Cardiac muscle cell (in vitro differentiated cells and primary cell): ENCODE measurements around the gene RAE1. TPM values are rescaled to one million over a fixed set of nuclear protein-coding genes. Genes with fewer than 3 reads are reported as not detected.

Experiments used
- DNase-seq, 2 donors: peaks; one replicate each; pipeline versions ENCODE4 v3.0.0 to v3.0.0-alpha.2; 2010 to 2017; ENCODE audit warnings: low read depth in 1 of 2, low spot score in 1 of 2
- H3K27ac ChIP-seq: fragments of 200-600 bp; sonication (generic); 2 replicates; pipeline ENCODE4 v1.5.1; 2016
- H3K27me3 ChIP-seq: fragments of 200-600 bp; sonication (generic); 2 replicates; pipeline ENCODE4 v1.6.0; 2016; ENCODE audit warnings: control low read depth
- H3K36me3 ChIP-seq: fragments of 200-600 bp; sonication (generic); 2 replicates; pipeline ENCODE4 v1.5.1; 2016; ENCODE audit warnings: control low read depth
- H3K4me1 ChIP-seq: fragments of 200-600 bp; sonication (generic); 2 replicates; pipeline ENCODE4 v1.8.1; 2017; ENCODE audit warnings: low read depth, mild to moderate bottlenecking, mixed run types
- H3K4me3 ChIP-seq: fragments of 200-600 bp; sonication (generic); 2 replicates; pipeline ENCODE4 v1.5.1; 2016; ENCODE audit warnings: mild to moderate bottlenecking
- H3K9me3 ChIP-seq: fragments of 200-600 bp; sonication (generic); 2 replicates; pipeline ENCODE4 v1.5.1; 2017; ENCODE audit warnings: low read depth, mild to moderate bottlenecking, control low read depth
- polyA plus RNA-seq: library from polyadenylated mRNA; unstranded; fragments of >200 nt; fragmentation: Nextera tagmentation; extraction: Ambion mirVana; gene quantifications from 2 replicates; pipeline ENCODE4 v1.2.1, GENCODE V29; 2016
- total RNA-seq: library from RNA; depleted of rRNA; stranded (reverse); fragments of >200 nt; gene quantifications from 2 replicates; pipeline ENCODE4 v1.2.3, GENCODE V29; 2016
- TF ChIP-seq, protein P1 (sequence below): IDR thresholded peaks from 2 replicates; pipeline ENCODE4 v1.5.1; 2012; ENCODE audit warnings: low read depth, mild to moderate bottlenecking, low read length

The RAE1 gene
- total and polyA plus RNA-seq, 2 experiments from 2014 or later: 34.2 to 72.4 TPM

DNA sequence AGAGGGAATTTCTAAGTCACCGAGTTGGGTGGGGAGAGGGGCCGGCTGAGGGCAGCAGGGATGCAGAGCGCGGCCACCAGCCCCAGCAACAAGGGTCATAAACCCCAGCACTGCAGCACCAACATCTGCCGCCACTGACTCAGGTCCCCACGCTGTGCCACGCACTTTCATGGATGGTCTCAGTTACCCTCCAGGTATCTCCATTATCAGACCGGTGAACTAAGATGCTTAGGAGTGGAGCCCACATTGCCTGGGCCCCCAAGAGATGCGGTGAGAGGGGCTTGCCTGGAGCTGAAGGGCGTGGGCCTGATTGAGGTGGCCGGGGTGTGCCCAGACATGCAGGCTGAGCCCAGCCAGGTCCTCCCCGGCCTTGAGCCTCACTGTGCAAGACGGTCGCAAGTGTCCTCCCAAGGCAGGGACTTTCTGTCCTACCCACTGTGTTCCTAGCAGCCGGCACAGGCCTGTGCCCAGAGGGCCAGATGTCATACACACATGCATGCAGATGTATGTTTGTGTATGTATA lies 59.4 kb downstream of the RAE1 start:
- Histone ChIP-seq H3K27ac (peak overlapping the region; percentile 93), H3K4me1 (peaks cover 65% of the 10 kb centered on the region), H3K4me3 (no peak overlapping the region), H3K27me3 (no peaks in the 10 kb centered on the region), H3K9me3 (no peaks in the 10 kb centered on the region), H3K36me3 (peaks cover 35% of the 10 kb centered on the region)
- TF ChIP-seq, protein P1, sequence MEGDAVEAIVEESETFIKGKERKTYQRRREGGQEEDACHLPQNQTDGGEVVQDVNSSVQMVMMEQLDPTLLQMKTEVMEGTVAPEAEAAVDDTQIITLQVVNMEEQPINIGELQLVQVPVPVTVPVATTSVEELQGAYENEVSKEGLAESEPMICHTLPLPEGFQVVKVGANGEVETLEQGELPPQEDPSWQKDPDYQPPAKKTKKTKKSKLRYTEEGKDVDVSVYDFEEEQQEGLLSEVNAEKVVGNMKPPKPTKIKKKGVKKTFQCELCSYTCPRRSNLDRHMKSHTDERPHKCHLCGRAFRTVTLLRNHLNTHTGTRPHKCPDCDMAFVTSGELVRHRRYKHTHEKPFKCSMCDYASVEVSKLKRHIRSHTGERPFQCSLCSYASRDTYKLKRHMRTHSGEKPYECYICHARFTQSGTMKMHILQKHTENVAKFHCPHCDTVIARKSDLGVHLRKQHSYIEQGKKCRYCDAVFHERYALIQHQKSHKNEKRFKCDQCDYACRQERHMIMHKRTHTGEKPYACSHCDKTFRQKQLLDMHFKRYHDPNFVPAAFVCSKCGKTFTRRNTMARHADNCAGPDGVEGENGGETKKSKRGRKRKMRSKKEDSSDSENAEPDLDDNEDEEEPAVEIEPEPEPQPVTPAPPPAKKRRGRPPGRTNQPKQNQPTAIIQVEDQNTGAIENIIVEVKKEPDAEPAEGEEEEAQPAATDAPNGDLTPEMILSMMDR: no peak
- DNase-seq: no peak

DNA sequence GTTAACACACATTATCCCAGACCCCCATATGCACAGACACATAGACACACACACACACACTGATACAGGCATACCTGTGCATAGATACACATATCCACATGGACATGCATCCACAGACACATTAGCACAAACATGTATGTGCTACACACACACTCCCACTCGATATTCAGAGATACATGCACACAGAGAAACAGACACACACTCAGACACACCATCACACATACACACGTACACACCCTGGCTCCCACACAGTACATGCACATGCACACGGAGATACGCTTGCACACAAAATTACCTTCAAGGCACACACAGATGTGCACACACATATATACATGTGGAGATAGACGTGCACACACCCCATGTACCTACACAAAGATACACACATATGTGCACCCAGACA lies 59.9 kb downstream of the RAE1 start:
- peaks cover 32% of the 10 kb centered on the region for H3K36me3 ChIP-seq
- H3K9me3 ChIP-seq: no peaks in the 10 kb centered on the region
- H3K4me3 ChIP-seq: no peak overlapping the region
- peak overlapping the region; percentile 93 for H3K27ac ChIP-seq
- no peak for DNase-seq
- TF ChIP-seq, protein P1: no peak
- H3K27me3 ChIP-seq: no peaks in the 10 kb centered on the region
- H3K4me1 ChIP-seq: peaks cover 70% of the 10 kb centered on the region

DNA sequence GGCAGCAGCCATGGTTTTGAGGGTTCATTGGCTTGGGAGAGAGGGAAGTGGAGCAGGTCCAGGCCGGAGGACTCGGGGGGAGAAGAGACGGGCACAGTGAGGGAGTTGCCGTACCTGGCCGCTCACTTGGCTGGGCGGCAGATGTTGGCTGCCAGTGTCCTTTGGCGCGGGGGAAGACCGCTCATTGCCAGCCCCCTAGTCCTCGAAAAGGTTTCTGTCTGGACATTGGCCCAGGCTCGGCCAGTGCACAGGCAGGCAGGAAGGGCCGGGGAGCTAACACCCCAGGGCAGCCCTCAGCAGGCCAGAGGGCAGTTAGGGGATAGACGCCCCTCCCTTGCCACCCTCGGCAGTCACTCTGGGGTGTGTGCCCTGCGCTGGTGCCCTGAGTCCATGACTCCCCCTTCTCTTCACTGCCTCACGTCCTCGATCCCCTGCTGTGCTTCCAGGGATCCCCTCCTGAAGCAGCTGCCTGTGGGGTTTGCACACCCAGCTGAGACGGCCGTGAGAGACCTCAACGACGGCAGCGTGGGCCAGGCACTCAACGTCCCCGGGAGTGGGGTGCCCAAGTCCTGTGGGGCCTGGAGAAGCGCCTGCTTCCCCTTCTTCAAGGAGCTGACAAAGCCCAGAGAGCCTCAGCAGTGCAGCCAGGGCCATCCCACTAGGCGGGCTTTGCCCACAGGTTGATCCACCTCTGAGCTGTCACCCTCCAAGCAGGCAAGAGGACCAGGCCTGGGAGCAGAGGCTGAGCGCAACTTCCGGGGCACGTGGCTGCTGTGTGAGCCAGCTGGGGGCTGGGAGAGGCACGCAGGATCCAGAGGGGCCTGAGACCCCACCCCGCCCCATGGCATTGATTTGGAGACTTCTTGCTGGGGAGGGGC lies 60.6 kb downstream of the RAE1 start:
- no peak for DNase-seq
- H3K36me3 ChIP-seq: peaks cover 25% of the 10 kb centered on the region
- peaks cover 74% of the 10 kb centered on the region for H3K4me1 ChIP-seq
- TF ChIP-seq, protein P1: no peak
- peak overlapping the region; percentile 93 for H3K27ac ChIP-seq
- H3K9me3 ChIP-seq: no peaks in the 10 kb centered on the region
- no peaks in the 10 kb centered on the region for H3K27me3 ChIP-seq
- no peak overlapping the region for H3K4me3 ChIP-seq

DNA sequence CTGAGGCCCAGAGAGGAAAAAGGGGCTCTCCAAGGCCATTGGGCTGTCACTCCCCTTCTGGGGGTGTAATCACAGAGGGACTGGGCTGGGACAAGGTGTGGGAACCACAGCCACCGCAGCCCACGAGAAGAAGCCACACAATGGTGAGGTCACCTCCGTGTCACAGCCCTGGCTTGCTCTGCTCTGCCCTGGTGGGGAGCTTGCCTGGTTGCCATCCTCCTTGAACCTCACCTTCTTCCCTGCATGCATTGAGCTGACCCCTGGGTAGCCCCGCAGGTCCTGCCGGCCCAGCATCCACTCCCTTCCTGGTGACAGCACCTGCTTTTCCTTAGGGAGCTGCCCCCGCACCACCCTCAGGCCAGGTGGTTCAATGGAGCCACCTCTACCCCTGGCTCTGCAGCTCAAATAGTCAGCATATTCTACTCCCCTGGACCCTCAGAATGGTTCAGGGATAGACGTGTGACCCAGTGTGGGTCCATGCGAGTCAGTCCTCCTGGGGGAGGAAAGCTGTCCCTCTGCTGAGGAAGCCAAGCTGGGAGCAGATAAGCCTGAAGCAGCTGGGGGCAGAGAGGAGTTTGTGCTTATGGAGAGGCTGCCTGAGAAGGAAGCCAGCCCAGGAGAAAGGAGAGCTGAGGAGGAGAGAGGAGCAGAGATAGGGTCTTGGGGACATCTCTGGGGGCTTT lies 61.4 kb downstream of the RAE1 start:
- Histone ChIP-seq H3K27ac (peak overlapping the region; percentile 93), H3K9me3 (no peaks in the 10 kb centered on the region), H3K4me3 (no peak overlapping the region), H3K4me1 (peaks cover 67% of the 10 kb centered on the region), H3K36me3 (peaks cover 21% of the 10 kb centered on the region), H3K27me3 (no peaks in the 10 kb centered on the region)
- no peak for DNase-seq
- TF ChIP-seq, protein P1: no peak

DNA sequence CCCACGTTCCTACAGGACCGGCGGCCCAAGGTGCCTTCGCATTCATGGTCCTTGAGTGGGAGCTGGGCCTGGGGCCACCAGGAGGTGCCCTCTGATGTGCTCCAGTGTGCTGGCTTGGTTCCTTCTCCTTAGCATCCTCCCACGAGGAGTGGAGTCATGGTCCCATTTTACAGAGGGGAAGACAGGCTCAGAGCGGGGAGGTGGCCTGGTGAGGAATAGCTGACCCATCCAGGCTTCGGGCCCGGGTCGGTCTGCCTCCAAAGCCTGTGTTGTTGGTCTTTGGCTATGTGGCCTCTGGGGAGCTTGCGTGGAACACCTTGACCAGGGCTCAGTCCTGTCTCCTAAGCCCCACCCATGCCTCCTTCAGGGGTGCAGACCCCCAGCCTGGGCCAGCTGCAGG lies 62.9 kb downstream of the RAE1 start:
- Histone ChIP-seq H3K27me3 (no peaks in the 10 kb centered on the region), H3K9me3 (no peaks in the 10 kb centered on the region), H3K4me3 (no peak overlapping the region), H3K27ac (no peak overlapping the region), H3K36me3 (peaks cover 6% of the 10 kb centered on the region), H3K4me1 (peaks cover 60% of the 10 kb centered on the region)
- TF ChIP-seq, protein P1: no peak
- DNase-seq: no peak
